ENCODE measurements around the gene OR10P1. TPM values are rescaled to one million over a fixed set of nuclear protein-coding genes. Genes with fewer than 3 reads are reported as not detected.

The OR10P1 gene
- total and polyA plus RNA-seq, 12 donors, result not detected

- H3K9me3 ChIP-seq (replicated peaks in 1 of 3), result no peaks in the 10 kb centered on the region
- TF ChIP-seq CTCF (IDR thresholded peaks at IDR 0.05) (no peak), POLR2A (IDR thresholded peaks at IDR 0.05) (no peak)
- no peak overlapping the region for H3K4me3 ChIP-seq
- H3K36me3 ChIP-seq (replicated peaks in 1 of 2), result no peaks in the 10 kb centered on the region
- intact Hi-C loops (cut with DNase I), result no loop called here
- DNase-seq, result no peak
- peaks cover 3% of the 10 kb centered on the region for H3K27me3 ChIP-seq
- no peaks in the 10 kb centered on the region for H3K4me1 ChIP-seq (replicated peaks in 1 of 2)
- 80 to 84% (median 83%) methylated on average over 2 to 4 of the region's 4 CpGs for WGBS, 4 donors
- no peak overlapping the region for H3K27ac ChIP-seq
Measured at GRCh38 chr12:55626154-55626553, 10.5 kb upstream of the OR10P1 start.

GRCh38 chr12:55629058-55629841, 7.4 kb upstream of the OR10P1 start:
- no peak overlapping the region for H3K27ac ChIP-seq
- no peaks in the 10 kb centered on the region for H3K4me1 ChIP-seq (replicated peaks in 1 of 2)
- WGBS, 4 donors, result 68 to 74% (median 71%) methylated on average over 3 of the region's 3 CpGs
- no peaks in the 10 kb centered on the region for H3K9me3 ChIP-seq (replicated peaks in 1 of 3)
- peaks cover 3% of the 10 kb centered on the region for H3K27me3 ChIP-seq
- H3K4me3 ChIP-seq, result no peak overlapping the region
- intact Hi-C loops (cut with DNase I), result no loop called here
- no peaks in the 10 kb centered on the region for H3K36me3 ChIP-seq (replicated peaks in 1 of 2)
- TF ChIP-seq CTCF (IDR thresholded peaks at IDR 0.05), result no peak
- TF ChIP-seq POLR2A (IDR thresholded peaks at IDR 0.05), result no peak
- DNase-seq, result no peak

GRCh38 chr12:55631056-55631455, 5.6 kb upstream of the OR10P1 start:
- intact Hi-C loops (cut with DNase I), result no loop called here
- no peaks in the 10 kb centered on the region for H3K4me1 ChIP-seq (replicated peaks in 1 of 2)
- no peak overlapping the region for H3K27ac ChIP-seq
- no peaks in the 10 kb centered on the region for H3K9me3 ChIP-seq (replicated peaks in 1 of 3)
- no peak for TF ChIP-seq CTCF (IDR thresholded peaks at IDR 0.05)
- TF ChIP-seq POLR2A (IDR thresholded peaks at IDR 0.05), result no peak
- H3K4me3 ChIP-seq, result no peak overlapping the region
- peaks cover 3% of the 10 kb centered on the region for H3K27me3 ChIP-seq
- H3K36me3 ChIP-seq (replicated peaks in 1 of 2), result no peaks in the 10 kb centered on the region
- no peak for DNase-seq
- 55 to 80% (median 72%) methylated on average over 1 of the region's 1 CpG for WGBS, 4 donors

- DNase-seq, result no peak
- Histone ChIP-seq H3K4me1 (replicated peaks in 1 of 2) (no peaks in the 10 kb centered on the region), H3K27me3 (peaks cover 3% of the 10 kb centered on the region), H3K36me3 (replicated peaks in 1 of 2) (no peaks in the 10 kb centered on the region), H3K9me3 (replicated peaks in 1 of 3) (no peaks in the 10 kb centered on the region), H3K27ac (no peak overlapping the region), H3K4me3 (no peak overlapping the region)
- intact Hi-C loops (cut with DNase I), result no loop called here
- TF ChIP-seq CTCF (IDR thresholded peaks at IDR 0.05) (no peak), POLR2A (IDR thresholded peaks at IDR 0.05) (no peak)
- 71 to 87% (median 83%) methylated on average over 3 to 5 of the region's 5 CpGs for WGBS, 4 donors
Measured at GRCh38 chr12:55631733-55632132, 5.0 kb upstream of the OR10P1 start.

Data from adrenal gland (tissue), 12 donors.